SIG-M5 treated with dmso at 0.1 percent for 504 hours (cell line): ENCODE results near the gene RABGAP1L.
"Not testable (repeated sequence)": the region's sequence is repeated elsewhere in the genome, so short reads cannot be mapped to it uniquely, and the experiment has no call there.

ENCODE experiments used
- DNase-seq: peaks from one replicate; lab custom pipeline; 2025; ENCODE audit not compliant: unreplicated experiment; lab: John Stamatoyannopoulos, UW

RABGAP1L gene

GRCh38 chr1:174358786-174359453 lies 199.6 kb downstream of the RABGAP1L start:
- DNase-seq: no peak

GRCh38 chr1:174359454-174359805 lies 200.1 kb downstream of the RABGAP1L start:
- DNase-seq: no peak

- DNase-seq: no peak
These were observed 205.8 kb downstream of the RABGAP1L start for GRCh38 chr1:174364996-174365736.

GRCh38 chr1:174366946-174367345 lies 207.6 kb downstream of the RABGAP1L start:
- DNase-seq: no peak

GRCh38 chr1:174367892-174368291 lies 208.6 kb downstream of the RABGAP1L start:
- DNase-seq: no peak

GRCh38 chr1:174376030-174376429 lies 216.7 kb downstream of the RABGAP1L start:
- no peak for DNase-seq

GRCh38 chr1:174391716-174392115 lies 232.4 kb downstream of the RABGAP1L start:
- no peak for DNase-seq

GRCh38 chr1:174393885-174394284 lies 234.6 kb downstream of the RABGAP1L start:
- DNase-seq: no peak

GRCh38 chr1:174397261-174397660 lies 237.9 kb downstream of the RABGAP1L start:
- DNase-seq: no peak

- DNase-seq: no peak
These were observed 238.9 kb downstream of the RABGAP1L start for GRCh38 chr1:174398246-174398645.

- DNase-seq: no peak
These were observed 239.9 kb downstream of the RABGAP1L start for GRCh38 chr1:174399211-174399610.

GRCh38 chr1:174401075-174401474 lies 241.8 kb downstream of the RABGAP1L start:
- DNase-seq: no peak

GRCh38 chr1:174405219-174405618 lies 245.9 kb downstream of the RABGAP1L start:
- DNase-seq: no peak

- DNase-seq: no peak
These were observed 247.1 kb downstream of the RABGAP1L start for GRCh38 chr1:174406421-174406820.

GRCh38 chr1:174407665-174408064 lies 248.3 kb downstream of the RABGAP1L start:
- no peak for DNase-seq

- DNase-seq: no peak
These were observed 248.8 kb downstream of the RABGAP1L start for GRCh38 chr1:174408146-174408545.

GRCh38 chr1:174409801-174410200 lies 250.5 kb downstream of the RABGAP1L start:
- not testable (repeated sequence) for DNase-seq

GRCh38 chr1:174413632-174414031 lies 254.3 kb downstream of the RABGAP1L start:
- no peak for DNase-seq

- no peak for DNase-seq
These were observed 254.9 kb downstream of the RABGAP1L start for GRCh38 chr1:174414203-174414602.

- DNase-seq: no peak
These were observed 256.2 kb downstream of the RABGAP1L start for GRCh38 chr1:174415506-174415905.

- DNase-seq: no peak
These were observed 258.6 kb downstream of the RABGAP1L start for GRCh38 chr1:174417921-174418320.

GRCh38 chr1:174425121-174425520 lies 265.8 kb downstream of the RABGAP1L start:
- no peak for DNase-seq

GRCh38 chr1:174426153-174426552 lies 266.8 kb downstream of the RABGAP1L start:
- no peak for DNase-seq
